ENCODE measurements around the gene PDZRN3. TPM values are rescaled to one million over a fixed set of nuclear protein-coding genes. Genes with fewer than 3 reads are reported as not detected.

Gene PDZRN3
- total and polyA plus RNA-seq, 7 donors, result 2.5 to 39.3 (median 16.0) TPM

- TF ChIP-seq, protein P1, sequence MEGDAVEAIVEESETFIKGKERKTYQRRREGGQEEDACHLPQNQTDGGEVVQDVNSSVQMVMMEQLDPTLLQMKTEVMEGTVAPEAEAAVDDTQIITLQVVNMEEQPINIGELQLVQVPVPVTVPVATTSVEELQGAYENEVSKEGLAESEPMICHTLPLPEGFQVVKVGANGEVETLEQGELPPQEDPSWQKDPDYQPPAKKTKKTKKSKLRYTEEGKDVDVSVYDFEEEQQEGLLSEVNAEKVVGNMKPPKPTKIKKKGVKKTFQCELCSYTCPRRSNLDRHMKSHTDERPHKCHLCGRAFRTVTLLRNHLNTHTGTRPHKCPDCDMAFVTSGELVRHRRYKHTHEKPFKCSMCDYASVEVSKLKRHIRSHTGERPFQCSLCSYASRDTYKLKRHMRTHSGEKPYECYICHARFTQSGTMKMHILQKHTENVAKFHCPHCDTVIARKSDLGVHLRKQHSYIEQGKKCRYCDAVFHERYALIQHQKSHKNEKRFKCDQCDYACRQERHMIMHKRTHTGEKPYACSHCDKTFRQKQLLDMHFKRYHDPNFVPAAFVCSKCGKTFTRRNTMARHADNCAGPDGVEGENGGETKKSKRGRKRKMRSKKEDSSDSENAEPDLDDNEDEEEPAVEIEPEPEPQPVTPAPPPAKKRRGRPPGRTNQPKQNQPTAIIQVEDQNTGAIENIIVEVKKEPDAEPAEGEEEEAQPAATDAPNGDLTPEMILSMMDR (IDR thresholded peaks at IDR 0.05), result no peak
- no peak for ATAC-seq
- WGBS, 3 donors, result 58 to 71% (median 70%) methylated on average over 2 of the region's 2 CpGs
- peaks cover 0 to 20% of the 10 kb centered on the region in 2 donors for H3K36me3 ChIP-seq (ENCODE audit: insufficient read depth in 1 of 2, low read depth in 1 of 2)
- H3K9me3 ChIP-seq, result no peaks in the 10 kb centered on the region
- H3K4me3 ChIP-seq, result no peak overlapping the region
- no peak for DNase-seq
- intact Hi-C loops (cut with DNase I), result no loop called here
- H3K27ac ChIP-seq, result no peak overlapping the region
- no peaks in the 10 kb centered on the region for H3K27me3 ChIP-seq (ENCODE audit: insufficient read depth in 3 of 3, low read length in 2 of 3)
- no peaks in the 10 kb centered on the region for H3K4me1 ChIP-seq
Observed at GRCh38 chr3:73378207-73378606, 246.5 kb downstream of the PDZRN3 start.

GRCh38 chr3:73365756-73366397 lies 258.9 kb downstream of the PDZRN3 start:
- no peaks in the 10 kb centered on the region for H3K36me3 ChIP-seq (ENCODE audit: insufficient read depth in 1 of 2, low read depth in 1 of 2)
- ATAC-seq (peak in 3 of 4 donors; percentile 54 to 77 (median 59)), DNase-seq (peak; percentile 61 to 80)
- H3K27ac ChIP-seq, result no peak overlapping the region
- intact Hi-C loops (cut with DNase I), result no loop called here
- no peaks in the 10 kb centered on the region for H3K4me1 ChIP-seq
- H3K27me3 ChIP-seq (ENCODE audit: insufficient read depth in 3 of 3, low read length in 2 of 3), result peaks cover 0 to 2% (median 0%) of the 10 kb centered on the region in 3 donors
- H3K4me3 ChIP-seq, result no peak overlapping the region
- WGBS, 3 donors, result 32 to 48% (median 35%) methylated on average over 12 of the region's 12 CpGs
- H3K9me3 ChIP-seq, result peaks cover 19% of the 10 kb centered on the region
- TF ChIP-seq, protein P1 (IDR thresholded peaks at IDR 0.05), result no peak

DNA sequence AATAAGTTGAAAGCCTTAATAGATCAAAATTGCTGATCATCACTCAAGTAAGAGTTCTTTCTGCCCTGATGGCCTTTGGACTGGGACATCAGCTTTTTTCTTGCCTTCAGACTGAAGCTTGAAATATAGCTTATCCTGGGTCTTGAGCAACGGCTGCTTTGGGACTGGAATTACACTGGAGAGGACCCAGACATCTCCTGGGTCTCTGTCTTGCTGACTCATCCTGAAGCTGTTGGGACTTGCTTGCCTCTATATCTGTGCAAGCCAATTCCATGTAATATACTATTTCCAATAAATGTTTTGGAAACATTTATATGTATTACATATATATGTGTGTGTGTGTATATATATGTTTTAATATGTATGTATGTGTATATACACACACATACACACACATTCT lies 260.2 kb downstream of the PDZRN3 start:
- no peak overlapping the region for H3K4me3 ChIP-seq

GRCh38 chr3:73363093-73363492 lies 261.6 kb downstream of the PDZRN3 start:
- Histone ChIP-seq H3K4me3 (no peak overlapping the region), H3K4me1 (no peaks in the 10 kb centered on the region), H3K9me3 (peaks cover 19% of the 10 kb centered on the region), H3K36me3 (ENCODE audit: insufficient read depth in 1 of 2, low read depth in 1 of 2) (no peaks in the 10 kb centered on the region), H3K27ac (no peak overlapping the region), H3K27me3 (ENCODE audit: insufficient read depth in 3 of 3, low read length in 2 of 3) (peaks cover 0 to 2% (median 0%) of the 10 kb centered on the region in 3 donors)
- WGBS, 3 donors, result 60 to 66% (median 60%) methylated on average over 3 of the region's 3 CpGs
- intact Hi-C loops (cut with DNase I), result no loop called here
- ATAC-seq (no peak), DNase-seq (no peak)
- TF ChIP-seq, protein P1 (IDR thresholded peaks at IDR 0.05), result no peak

More for the DNA sequence above, 260.2 kb downstream of the PDZRN3 start:
- H3K9me3 ChIP-seq, result peaks cover 19% of the 10 kb centered on the region
- TF ChIP-seq, protein P1 (IDR thresholded peaks at IDR 0.05), result no peak
- DNase-seq (no peak), ATAC-seq (no peak)
- 25 to 42% (median 33%) methylated on average over 1 of the region's 1 CpG for WGBS, 3 donors
- intact Hi-C loops (cut with DNase I), result no loop called here
- H3K27me3 ChIP-seq (ENCODE audit: insufficient read depth in 3 of 3, low read length in 2 of 3), result peaks cover 0 to 2% (median 0%) of the 10 kb centered on the region in 3 donors
- no peaks in the 10 kb centered on the region for H3K4me1 ChIP-seq
- no peak overlapping the region for H3K27ac ChIP-seq
- no peaks in the 10 kb centered on the region for H3K36me3 ChIP-seq (ENCODE audit: insufficient read depth in 1 of 2, low read depth in 1 of 2)

DNA sequence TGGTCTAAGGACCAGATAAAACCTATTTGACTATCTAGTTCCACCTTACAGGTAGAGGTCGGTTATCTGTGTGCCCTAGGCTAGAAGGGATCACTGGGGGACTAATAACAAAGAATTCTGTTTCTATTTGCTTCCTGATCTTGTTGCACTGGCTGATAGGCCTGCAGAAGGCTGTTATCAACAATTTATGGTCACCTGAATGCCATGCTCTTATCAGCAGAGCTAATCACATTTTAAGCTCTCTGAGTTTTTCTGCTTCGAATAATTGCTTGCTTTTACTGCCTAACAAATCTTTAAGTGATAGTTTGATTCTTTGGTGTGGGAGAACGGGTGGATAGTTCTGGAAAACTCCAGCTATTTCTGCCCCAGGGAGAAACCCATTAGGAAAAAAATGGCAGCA lies 263.1 kb downstream of the PDZRN3 start:
- DNase-seq (no peak), ATAC-seq (no peak)
- no peak overlapping the region for H3K4me3 ChIP-seq
- no peaks in the 10 kb centered on the region for H3K4me1 ChIP-seq
- no peak overlapping the region for H3K27ac ChIP-seq
- TF ChIP-seq, protein P1 (IDR thresholded peaks at IDR 0.05), result no peak
- intact Hi-C loops (cut with DNase I), result no loop called here
- H3K27me3 ChIP-seq (ENCODE audit: insufficient read depth in 3 of 3, low read length in 2 of 3), result peaks cover 0 to 2% (median 0%) of the 10 kb centered on the region in 3 donors
- WGBS, 3 donors, result 48 to 54% (median 53%) methylated on average over 3 of the region's 3 CpGs
- H3K36me3 ChIP-seq (ENCODE audit: insufficient read depth in 1 of 2, low read depth in 1 of 2), result no peaks in the 10 kb centered on the region
- H3K9me3 ChIP-seq, result peaks cover 19% of the 10 kb centered on the region

All from psoas muscle (tissue), 8 donors.